Lower leg skin (tissue), 3 donors: ENCODE measurements around the gene DVL1.

Experiments
- CTCF ChIP-seq, 3 donors: fragments of 450-650 bp; IDR thresholded peaks; one replicate each; pipeline ENCODE4 v1.5.1; 2016; ENCODE audit warnings: antibody characterized with exemption in 3 of 3, mild to moderate bottlenecking in 3 of 3, moderate library complexity in 2 of 3
- POLR2A ChIP-seq, 2 donors: fragments of 450-650 bp; IDR thresholded peaks; one replicate each; pipeline ENCODE4 v1.6.1; 2016 to 2017; ENCODE audit warnings: antibody characterized with exemption in 2 of 2, mild to moderate bottlenecking in 1 of 2, moderate library complexity in 1 of 2

- TF ChIP-seq CTCF (IDR thresholded peaks at IDR 0.05) (no peak), POLR2A (IDR thresholded peaks at IDR 0.05) (no peak)
These were observed 39.2 kb downstream of the DVL1 start for GRCh38 chr1:1310109-1310385.
